Endothelial cell of umbilical vein (primary cell): ENCODE measurements around the gene SH3RF3. TPM values are rescaled to one million over a fixed set of nuclear protein-coding genes. Genes with fewer than 3 reads are reported as not detected.

Experiments
- BruUV-seq: library from RNA; stranded (reverse); fragments of 400-500 nt; replicated peaks from 2 replicates; lab custom pipeline; 2021; lab: Mats Ljungman, UMichigan
- CTCF ChIA-PET: fragments of 300-600, 350-600 bp; sonication (Branson Sonifier 250); formaldehyde crosslinking; loops from one replicate; lab custom pipeline; 2021; ENCODE audit warnings: antibody characterized with exemption, inconsistent platforms; lab: Charles Lee
- POLR2A ChIA-PET: fragments of 300-600, 350-600 bp; sonication (Branson Sonifier 250); formaldehyde crosslinking; loops from one replicate; lab custom pipeline; 2021; ENCODE audit warnings: antibody characterized with exemption, inconsistent platforms; lab: Charles Lee
- DNase-seq: peaks from one replicate; pipeline ENCODE4 v3.0.0-alpha.2; 2011; ENCODE audit warnings: low read depth, low spot score
- FAIRE-seq: peaks from 2 replicates; lab custom pipeline; 2011; peaks lifted over from hg19 to GRCh38; lab: Jason Lieb, UNC
- H2AFZ ChIP-seq: 2 replicates; pipeline ENCODE4 v1.6.0; 2012; ENCODE audit warnings: low read depth, low read length, control low read depth, inconsistent platforms
- H3K27ac ChIP-seq: 2 replicates; pipeline ENCODE4 v1.5.1; 2011; ENCODE audit warnings: low read depth, mild to moderate bottlenecking, control low read depth, low read length, moderate library complexity; ENCODE audit not compliant: insufficient read depth
- H3K27me3 ChIP-seq, 2 experiments: 2 replicates each; pipeline versions ENCODE4 v1.6.0 to v1.6.1; 2011; ENCODE audit warnings: low read length in 2 of 2, mixed read lengths in 1 of 2; ENCODE audit not compliant: control insufficient read depth in 2 of 2, insufficient read depth in 2 of 2
- H3K36me3 ChIP-seq, 2 experiments: 2 replicates in 1 of 2; 3 replicates in 1 of 2; pipeline ENCODE4 v1.5.1; 2011; ENCODE audit warnings: low read length in 2 of 2, mild to moderate bottlenecking in 1 of 2, moderate library complexity in 1 of 2; ENCODE audit not compliant: control insufficient read depth in 2 of 2, insufficient read depth in 2 of 2; ENCODE audit errors: extremely low read depth in 1 of 2
- H3K4me1 ChIP-seq: 3 replicates; pipeline ENCODE4 v1.5.1; 2011; ENCODE audit warnings: mild to moderate bottlenecking, low read length; ENCODE audit not compliant: control insufficient read depth, insufficient read depth; ENCODE audit errors: extremely low read depth
- H3K4me2 ChIP-seq: 2 replicates; pipeline ENCODE4 v1.6.1; 2011; ENCODE audit warnings: low read length, control low read depth, mixed read lengths; ENCODE audit not compliant: insufficient read depth
- H3K4me3 ChIP-seq, 3 experiments: fragments of 200-600 bp in 1 of 3; sonication (generic), shearing (Covaris generic) in 1 of 3; replicated peaks in 1 of 3; 2 replicates each; pipeline ENCODE4 v1.5.1; 2011 to 2016; ENCODE audit warnings: control low read depth in 3 of 3, low read length in 3 of 3, mild to moderate bottlenecking in 2 of 3, inconsistent platforms in 1 of 3, low read depth in 1 of 3, moderate library complexity in 1 of 3; ENCODE audit not compliant: insufficient read depth in 1 of 3
- H3K79me2 ChIP-seq: 2 replicates; pipeline ENCODE4 v1.6.0; 2012; ENCODE audit warnings: low read length, inconsistent platforms; ENCODE audit not compliant: control insufficient read depth, insufficient read depth
- H3K9ac ChIP-seq: replicated peaks from 2 replicates; pipeline ENCODE3; 2011; ENCODE audit warnings: low read length, control low read depth; ENCODE audit not compliant: insufficient read depth; ENCODE audit errors: extremely low read depth
- H3K9me1 ChIP-seq: replicated peaks from 3 replicates; pipeline ENCODE4 v1.6.0; 2011; ENCODE audit warnings: mild to moderate bottlenecking, low read length; ENCODE audit not compliant: control insufficient read depth, insufficient read depth; ENCODE audit errors: extremely low read depth
- H3K9me3 ChIP-seq: replicated peaks from 2 replicates; pipeline ENCODE4 v1.5.1; 2012; ENCODE audit warnings: low read length, inconsistent platforms; ENCODE audit not compliant: control insufficient read depth, insufficient read depth
- H4K20me1 ChIP-seq: replicated peaks from 2 replicates; pipeline ENCODE3; 2011; ENCODE audit warnings: mild to moderate bottlenecking, low read length; ENCODE audit not compliant: control insufficient read depth, insufficient read depth; ENCODE audit errors: extremely low read depth
- CTCF ChIP-seq, 2 donors: IDR thresholded peaks; 1 replicate in 1 of 2; 2 replicates in 1 of 2; pipeline ENCODE4 v1.5.1; 2011; ENCODE audit warnings: low read length in 2 of 2, mild to moderate bottlenecking in 2 of 2, moderate library complexity in 2 of 2, control low read depth in 1 of 2, inconsistent platforms in 1 of 2, low read depth in 1 of 2; ENCODE audit not compliant: insufficient read depth in 1 of 2; ENCODE audit errors: extremely low read depth in 1 of 2
- EZH2 ChIP-seq: IDR thresholded peaks from 2 replicates; pipeline ENCODE4 v1.6.1; 2012; ENCODE audit warnings: borderline replicate concordance, low read depth, mild to moderate bottlenecking, moderate library complexity, low read length, inconsistent platforms; ENCODE audit not compliant: severe bottlenecking
- FOS ChIP-seq: IDR thresholded peaks from 2 replicates; pipeline ENCODE4 v1.6.1; 2011; ENCODE audit warnings: mild to moderate bottlenecking, low read length, moderate library complexity, borderline replicate concordance; ENCODE audit not compliant: insufficient read depth
- GATA2 ChIP-seq: IDR thresholded peaks from 2 replicates; pipeline ENCODE4 v1.7.0; 2011; ENCODE audit warnings: low read depth, mild to moderate bottlenecking, moderate library complexity, mixed read lengths, low read length; ENCODE audit not compliant: insufficient read length, insufficient read depth
- JUN ChIP-seq: IDR thresholded peaks from 2 replicates; pipeline ENCODE4 v1.6.1; 2011; ENCODE audit warnings: borderline replicate concordance, low read depth; ENCODE audit not compliant: insufficient read length, insufficient read depth
- MYC ChIP-seq: IDR thresholded peaks from one replicate; pipeline ENCODE4 v1.6.1; 2011; ENCODE audit warnings: mild to moderate bottlenecking, low read depth, low read length
- POLR2A ChIP-seq: IDR thresholded peaks from 2 replicates; pipeline ENCODE4 v1.6.1; 2012; ENCODE audit warnings: low read depth, mild to moderate bottlenecking, control low read depth, low read length
- POLR2AphosphoS5 ChIP-seq: IDR thresholded peaks from 2 replicates; pipeline ENCODE4 v1.6.1; 2012; ENCODE audit warnings: low read depth, mild to moderate bottlenecking, control low read depth, low read length, moderate library complexity; ENCODE audit not compliant: insufficient read depth
- dilution Hi-C: fragments of 300-500 bp; cut with MboI; formaldehyde crosslinking; loops from one replicate; pipeline ENCODE4 v1.15.0; 2019; ENCODE audit warnings: low sequenced_read_pairs; ENCODE audit not compliant: extremely low pct_ligation_motif_present
- intact Hi-C: fragments of 100-400 bp; cut with micrococcal nuclease; formaldehyde crosslinking; loops from one replicate; pipeline ENCODE4 v1.10.0; 2022
- polyA plus RNA-seq, 4 experiments: library from polyadenylated mRNA; depleted of rRNA in 3 of 4; stranded (reverse) in 3 of 4; unstranded in 1 of 4; fragments of >200 nt; gene quantifications; 2 replicates each; pipeline versions ENCODE4 v1.2.1 to v1.2.3, GENCODE V29; 2011 to 2012; ENCODE audit warnings: missing spikeins in 1 of 4
- total RNA-seq: library from RNA; stranded (reverse); gene quantifications from 2 replicates; pipeline ENCODE4 v1.2.3, GENCODE V29; 2021
- TF ChIP-seq, protein P1 (sequence below): IDR thresholded peaks from 2 replicates; pipeline ENCODE4 v1.6.1; 2011; ENCODE audit not compliant: insufficient read depth, insufficient read length

The SH3RF3 gene
- total and polyA plus RNA-seq, 2 donors (not counting 3 experiments of a cell fraction or from before 2014, with no cell fraction given), result 3.8 to 14.7 TPM

GRCh38 chr2:109365131-109365530, 236.1 kb downstream of the SH3RF3 start:
- intact Hi-C loops, result no loop called here
- Histone ChIP-seq H3K9me1 (no peaks in the 10 kb centered on the region), H3K4me3 (no peak overlapping the region), H3K36me3 (no peaks in the 10 kb centered on the region), H4K20me1 (no peaks in the 10 kb centered on the region), H2AFZ (no peak overlapping the region), H3K9me3 (no peaks in the 10 kb centered on the region), H3K79me2 (peaks cover 2% of the 10 kb centered on the region), H3K4me1 (no peaks in the 10 kb centered on the region), H3K4me2 (no peak overlapping the region), H3K27me3 (no peaks in the 10 kb centered on the region), H3K27ac (no peak overlapping the region), H3K9ac (no peak overlapping the region)
- TF ChIP-seq MYC, result no peak
- TF ChIP-seq CTCF (IDR thresholded peaks at IDR 0.05; ENCODE audit: extremely low read depth in 1 of 2, insufficient read depth in 1 of 2, low read depth in 1 of 2, low read length in 2 of 2), result no peak
- TF ChIP-seq FOS, result no peak
- TF ChIP-seq EZH2, result no peak
- TF ChIP-seq GATA2, result no peak
- TF ChIP-seq POLR2A, result no peak
- TF ChIP-seq, protein P1, sequence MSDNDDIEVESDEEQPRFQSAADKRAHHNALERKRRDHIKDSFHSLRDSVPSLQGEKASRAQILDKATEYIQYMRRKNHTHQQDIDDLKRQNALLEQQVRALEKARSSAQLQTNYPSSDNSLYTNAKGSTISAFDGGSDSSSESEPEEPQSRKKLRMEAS, result no peak
- no peak for TF ChIP-seq POLR2AphosphoS5
- TF ChIP-seq JUN, result no peak
- POLR2A ChIA-PET, result no interaction called here
- DNase-seq (no peak), FAIRE-seq (no peak)
- dilution Hi-C loops, result no loop called here
- no TSS peak for BruUV-seq
- CTCF ChIA-PET, result no interaction called here
